ENCODE measurements around the gene CLSTN2.

The CLSTN2 gene

DNA sequence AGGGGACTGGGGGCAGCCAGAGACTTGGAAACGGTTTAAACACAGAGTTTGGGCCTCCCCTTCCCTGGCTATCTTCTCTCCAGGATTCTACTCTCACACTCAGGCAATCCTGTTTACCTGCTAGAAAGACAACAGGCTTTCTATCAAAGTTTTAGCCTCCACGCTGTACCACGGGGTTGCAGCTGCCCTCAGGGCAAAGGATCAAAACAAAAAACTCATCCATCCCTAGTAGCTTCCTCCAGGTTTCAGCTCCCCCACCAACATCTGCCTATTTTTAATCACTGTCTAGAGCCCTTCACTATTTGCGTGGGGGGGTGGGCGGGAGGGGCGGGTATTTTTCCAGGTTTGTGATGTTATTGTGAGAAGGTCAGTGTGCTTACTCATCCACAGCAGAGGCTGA, 456.1 kb downstream of the CLSTN2 start:
- no peaks in the 10 kb centered on the region for H3K36me3 ChIP-seq (ENCODE audit: control insufficient read depth, insufficient read depth, low read length)
- no peak overlapping the region for H3K27ac ChIP-seq (ENCODE audit: low read depth, low read length)
- H3K9ac ChIP-seq (ENCODE audit: low read length): no peak overlapping the region
- H3K27me3 ChIP-seq (ENCODE audit: control insufficient read depth, insufficient read depth, low read length): no peaks in the 10 kb centered on the region
- no peaks in the 10 kb centered on the region for H3K4me1 ChIP-seq (ENCODE audit: control insufficient read depth, insufficient read depth, low read length)
- no peak overlapping the region for H3K4me3 ChIP-seq (ENCODE audit: low read length)

DNA sequence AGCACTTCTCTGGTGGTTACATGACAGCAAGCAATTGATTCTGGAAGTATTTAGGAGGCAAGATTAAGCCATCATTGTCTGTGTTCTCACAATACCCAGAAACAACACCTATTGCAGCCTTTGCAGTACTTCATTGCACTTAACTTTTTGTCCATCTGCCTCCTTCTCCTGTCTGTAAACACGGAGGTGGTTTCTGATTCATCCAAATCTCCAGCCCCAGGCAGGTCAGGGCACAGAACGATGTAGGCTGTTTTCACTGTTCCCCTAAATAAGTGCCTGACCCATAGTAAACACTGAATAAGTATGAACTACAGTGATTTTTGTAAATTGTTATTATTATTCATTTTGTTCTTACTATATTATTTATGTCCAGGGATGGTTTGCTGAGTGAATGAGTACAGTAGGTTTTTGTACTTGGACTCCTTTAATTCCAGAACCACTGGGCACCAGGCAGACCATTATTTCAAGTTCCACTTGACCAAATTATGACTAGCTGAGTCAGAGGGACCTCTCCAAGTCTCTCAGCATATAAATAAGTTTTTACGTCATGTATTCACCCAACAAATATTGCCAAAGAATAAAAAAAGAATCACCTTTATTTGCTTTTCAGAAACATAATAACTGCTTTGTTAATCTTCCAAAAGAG, 459.6 kb downstream of the CLSTN2 start:
- H3K4me3 ChIP-seq (ENCODE audit: low read length): no peak overlapping the region

GRCh38 chr3:140395134-140396075, 460.4 kb downstream of the CLSTN2 start:
- H3K27ac ChIP-seq (ENCODE audit: low read depth, low read length): no peak overlapping the region
- no peak overlapping the region for H3K4me3 ChIP-seq (ENCODE audit: low read length)
- H3K27me3 ChIP-seq (ENCODE audit: control insufficient read depth, insufficient read depth, low read length): no peaks in the 10 kb centered on the region
- no peak overlapping the region for H3K9ac ChIP-seq (ENCODE audit: low read length)
- no peaks in the 10 kb centered on the region for H3K36me3 ChIP-seq (ENCODE audit: control insufficient read depth, insufficient read depth, low read length)
- H3K4me1 ChIP-seq (ENCODE audit: control insufficient read depth, insufficient read depth, low read length): no peaks in the 10 kb centered on the region

More for the DNA sequence above, 459.6 kb downstream of the CLSTN2 start:
- Histone ChIP-seq H3K4me1 (ENCODE audit: control insufficient read depth, insufficient read depth, low read length) (no peaks in the 10 kb centered on the region), H3K27me3 (ENCODE audit: control insufficient read depth, insufficient read depth, low read length) (no peaks in the 10 kb centered on the region), H3K36me3 (ENCODE audit: control insufficient read depth, insufficient read depth, low read length) (no peaks in the 10 kb centered on the region), H3K27ac (ENCODE audit: low read depth, low read length) (no peak overlapping the region), H3K9ac (ENCODE audit: low read length) (no peak overlapping the region)

DNA sequence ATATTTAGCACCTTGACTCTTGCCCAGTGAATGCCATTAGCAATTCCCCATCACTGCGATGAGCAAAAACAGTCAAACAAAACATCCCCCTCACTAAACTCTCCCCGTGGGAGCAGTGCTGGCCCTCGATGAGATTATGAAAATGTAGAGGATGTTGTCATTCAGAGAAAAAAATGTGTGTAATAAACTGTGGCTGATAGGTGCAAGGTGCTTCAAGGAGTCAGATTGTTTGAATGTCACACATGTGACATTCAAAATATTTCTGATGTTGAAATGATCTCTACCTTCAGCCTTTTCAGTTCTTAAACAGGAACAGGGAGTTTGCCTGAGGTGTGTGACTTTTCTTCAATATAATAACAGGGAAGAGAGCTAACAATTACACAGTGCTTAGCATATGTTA, 461.1 kb downstream of the CLSTN2 start:
- H3K4me3 ChIP-seq (ENCODE audit: low read length): no peak overlapping the region
- H3K4me1 ChIP-seq (ENCODE audit: control insufficient read depth, insufficient read depth, low read length): no peaks in the 10 kb centered on the region
- no peak overlapping the region for H3K27ac ChIP-seq (ENCODE audit: low read depth, low read length)
- H3K27me3 ChIP-seq (ENCODE audit: control insufficient read depth, insufficient read depth, low read length): no peaks in the 10 kb centered on the region
- no peaks in the 10 kb centered on the region for H3K36me3 ChIP-seq (ENCODE audit: control insufficient read depth, insufficient read depth, low read length)
- no peak overlapping the region for H3K9ac ChIP-seq (ENCODE audit: low read length)

DNA sequence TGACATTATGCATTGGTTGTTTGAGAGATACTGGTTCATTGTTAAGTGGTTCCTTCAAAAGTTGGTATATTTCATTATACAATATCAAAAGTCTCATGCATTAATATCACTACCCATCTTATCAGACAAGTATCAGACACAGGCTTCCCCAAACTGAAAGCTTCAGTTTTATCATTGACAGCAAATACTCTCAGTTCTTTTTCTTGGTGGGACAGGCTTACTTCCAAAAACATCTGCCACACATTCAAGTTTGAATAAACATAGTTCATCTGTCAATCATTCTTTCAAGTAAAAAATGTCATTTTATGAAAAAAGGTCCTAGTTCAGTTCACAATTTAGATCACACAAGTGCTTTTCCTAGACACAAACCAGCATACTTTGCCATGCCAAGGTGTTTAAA, 462.9 kb downstream of the CLSTN2 start:
- H3K27ac ChIP-seq (ENCODE audit: low read depth, low read length): no peak overlapping the region
- H3K4me3 ChIP-seq (ENCODE audit: low read length): no peak overlapping the region
- no peaks in the 10 kb centered on the region for H3K27me3 ChIP-seq (ENCODE audit: control insufficient read depth, insufficient read depth, low read length)
- no peak overlapping the region for H3K9ac ChIP-seq (ENCODE audit: low read length)
- no peaks in the 10 kb centered on the region for H3K4me1 ChIP-seq (ENCODE audit: control insufficient read depth, insufficient read depth, low read length)
- H3K36me3 ChIP-seq (ENCODE audit: control insufficient read depth, insufficient read depth, low read length): no peaks in the 10 kb centered on the region

GRCh38 chr3:140398387-140398786, 463.4 kb downstream of the CLSTN2 start:
- no peaks in the 10 kb centered on the region for H3K36me3 ChIP-seq (ENCODE audit: control insufficient read depth, insufficient read depth, low read length)
- no peak overlapping the region for H3K27ac ChIP-seq (ENCODE audit: low read depth, low read length)
- H3K4me3 ChIP-seq (ENCODE audit: low read length): no peak overlapping the region
- H3K4me1 ChIP-seq (ENCODE audit: control insufficient read depth, insufficient read depth, low read length): no peaks in the 10 kb centered on the region
- H3K27me3 ChIP-seq (ENCODE audit: control insufficient read depth, insufficient read depth, low read length): no peaks in the 10 kb centered on the region
- no peak overlapping the region for H3K9ac ChIP-seq (ENCODE audit: low read length)

GRCh38 chr3:140399871-140400270, 464.9 kb downstream of the CLSTN2 start:
- H3K27me3 ChIP-seq (ENCODE audit: control insufficient read depth, insufficient read depth, low read length): no peaks in the 10 kb centered on the region
- no peak overlapping the region for H3K9ac ChIP-seq (ENCODE audit: low read length)
- no peak overlapping the region for H3K4me3 ChIP-seq (ENCODE audit: low read length)
- no peak overlapping the region for H3K27ac ChIP-seq (ENCODE audit: low read depth, low read length)
- no peaks in the 10 kb centered on the region for H3K4me1 ChIP-seq (ENCODE audit: control insufficient read depth, insufficient read depth, low read length)
- H3K36me3 ChIP-seq (ENCODE audit: control insufficient read depth, insufficient read depth, low read length): no peaks in the 10 kb centered on the region

GRCh38 chr3:140403079-140403478, 468.1 kb downstream of the CLSTN2 start:
- H3K36me3 ChIP-seq (ENCODE audit: control insufficient read depth, insufficient read depth, low read length): no peaks in the 10 kb centered on the region
- H3K27ac ChIP-seq (ENCODE audit: low read depth, low read length): no peak overlapping the region
- no peak overlapping the region for H3K9ac ChIP-seq (ENCODE audit: low read length)
- H3K4me3 ChIP-seq (ENCODE audit: low read length): no peak overlapping the region
- no peaks in the 10 kb centered on the region for H3K27me3 ChIP-seq (ENCODE audit: control insufficient read depth, insufficient read depth, low read length)
- no peaks in the 10 kb centered on the region for H3K4me1 ChIP-seq (ENCODE audit: control insufficient read depth, insufficient read depth, low read length)

DNA sequence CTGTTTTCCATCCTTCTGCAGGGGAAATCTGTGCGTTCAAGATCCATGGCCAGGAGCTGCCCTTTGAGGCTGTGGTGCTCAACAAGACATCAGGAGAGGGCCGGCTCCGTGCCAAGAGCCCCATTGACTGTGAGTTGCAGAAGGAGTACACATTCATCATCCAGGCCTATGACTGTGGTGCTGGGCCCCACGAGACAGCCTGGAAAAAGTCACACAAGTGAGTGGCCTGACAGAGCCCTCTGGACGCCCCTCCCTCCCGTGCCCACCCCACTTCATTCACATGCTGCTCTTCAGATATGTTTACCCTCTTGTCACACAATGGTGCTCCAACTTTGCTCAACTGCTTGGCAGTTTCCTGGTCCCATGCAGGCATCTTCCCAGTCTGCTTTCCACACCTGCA, 468.6 kb downstream of the CLSTN2 start:
- Histone ChIP-seq H3K36me3 (ENCODE audit: control insufficient read depth, insufficient read depth, low read length) (no peaks in the 10 kb centered on the region), H3K27me3 (ENCODE audit: control insufficient read depth, insufficient read depth, low read length) (no peaks in the 10 kb centered on the region), H3K27ac (ENCODE audit: low read depth, low read length) (no peak overlapping the region), H3K4me1 (ENCODE audit: control insufficient read depth, insufficient read depth, low read length) (no peaks in the 10 kb centered on the region), H3K4me3 (ENCODE audit: low read length) (no peak overlapping the region), H3K9ac (ENCODE audit: low read length) (no peak overlapping the region)

GRCh38 chr3:140406655-140407054, 471.7 kb downstream of the CLSTN2 start:
- Histone ChIP-seq H3K4me1 (ENCODE audit: control insufficient read depth, insufficient read depth, low read length) (no peaks in the 10 kb centered on the region), H3K27me3 (ENCODE audit: control insufficient read depth, insufficient read depth, low read length) (no peaks in the 10 kb centered on the region), H3K9ac (ENCODE audit: low read length) (no peak overlapping the region), H3K4me3 (ENCODE audit: low read length) (no peak overlapping the region), H3K27ac (ENCODE audit: low read depth, low read length) (no peak overlapping the region), H3K36me3 (ENCODE audit: control insufficient read depth, insufficient read depth, low read length) (no peaks in the 10 kb centered on the region)

GRCh38 chr3:140408252-140408651, 473.3 kb downstream of the CLSTN2 start:
- no peak overlapping the region for H3K27ac ChIP-seq (ENCODE audit: low read depth, low read length)
- H3K27me3 ChIP-seq (ENCODE audit: control insufficient read depth, insufficient read depth, low read length): no peaks in the 10 kb centered on the region
- no peaks in the 10 kb centered on the region for H3K36me3 ChIP-seq (ENCODE audit: control insufficient read depth, insufficient read depth, low read length)
- H3K4me3 ChIP-seq (ENCODE audit: low read length): no peak overlapping the region
- no peaks in the 10 kb centered on the region for H3K4me1 ChIP-seq (ENCODE audit: control insufficient read depth, insufficient read depth, low read length)
- H3K9ac ChIP-seq (ENCODE audit: low read length): no peak overlapping the region

DNA sequence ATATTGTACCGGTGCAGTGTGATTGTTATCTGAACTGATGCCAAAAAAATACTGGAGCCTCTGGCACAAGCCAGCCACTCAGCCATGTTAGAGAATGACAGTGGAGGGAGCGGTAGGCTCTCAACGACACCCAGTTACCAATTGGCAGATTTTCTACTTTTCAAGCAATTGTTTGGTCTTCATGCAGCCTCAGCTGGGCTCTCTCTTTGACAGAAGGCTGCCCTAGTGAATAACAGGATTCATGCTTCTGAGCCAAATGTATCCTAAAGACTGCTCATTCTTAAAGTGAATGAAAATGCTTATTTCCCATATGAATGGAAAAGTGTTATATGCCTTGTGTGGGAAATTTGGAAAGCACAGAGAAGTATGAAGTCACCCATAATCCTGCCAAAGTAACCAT, 481.7 kb downstream of the CLSTN2 start:
- no peaks in the 10 kb centered on the region for H3K36me3 ChIP-seq (ENCODE audit: control insufficient read depth, insufficient read depth, low read length)
- no peaks in the 10 kb centered on the region for H3K4me1 ChIP-seq (ENCODE audit: control insufficient read depth, insufficient read depth, low read length)
- H3K27ac ChIP-seq (ENCODE audit: low read depth, low read length): no peak overlapping the region
- H3K4me3 ChIP-seq (ENCODE audit: low read length): no peak overlapping the region
- no peak overlapping the region for H3K9ac ChIP-seq (ENCODE audit: low read length)
- no peaks in the 10 kb centered on the region for H3K27me3 ChIP-seq (ENCODE audit: control insufficient read depth, insufficient read depth, low read length)

All from rectal smooth muscle tissue (tissue), 1 donor.